Suprapubic skin (tissue), 3 donors: Measurements from ENCODE around the gene CAPZB.

ENCODE experiments used
- EP300 ChIP-seq: sonication (generic); formaldehyde crosslinking; IDR thresholded peaks from one replicate; pipeline ENCODE4 v1.6.1; 2017; ENCODE audit warnings: antibody characterized with exemption
- POLR2A ChIP-seq, 2 donors: fragments of 450-650 bp; IDR thresholded peaks; one replicate each; pipeline ENCODE4 v1.6.1; 2017; ENCODE audit warnings: antibody characterized with exemption in 2 of 2, mild to moderate bottlenecking in 2 of 2, moderate library complexity in 2 of 2
- TF ChIP-seq, protein P1 (sequence below), 2 donors: fragments of 200-600 bp in 1 of 2; fragments of 450-650 bp in 1 of 2; sonication (generic) in 1 of 2; IDR thresholded peaks; one replicate each; pipeline ENCODE4 v1.5.1; 2016 to 2019; ENCODE audit warnings: antibody characterized with exemption in 2 of 2, mild to moderate bottlenecking in 1 of 2, moderate library complexity in 1 of 2

DNA sequence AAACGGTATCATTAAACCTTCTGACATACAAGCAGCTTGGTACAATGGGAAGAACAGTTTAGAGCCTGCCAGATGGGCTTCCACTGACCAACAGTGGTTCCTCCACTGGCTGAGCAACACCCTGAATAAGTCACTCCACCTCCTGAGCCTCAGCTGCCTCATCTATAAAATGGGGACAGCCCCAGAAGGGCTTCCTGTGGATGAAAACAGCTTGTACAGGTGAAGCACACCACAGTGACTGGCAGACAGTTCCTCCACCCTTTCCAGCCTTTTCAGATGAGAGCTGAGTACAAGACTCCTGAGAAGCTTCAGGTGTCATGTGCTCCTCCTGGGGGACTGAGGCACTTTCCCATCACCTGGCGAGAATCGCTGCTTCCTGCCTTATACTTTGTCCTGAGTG is 2.1 kb downstream of the CAPZB start:
- TF ChIP-seq, protein P1, sequence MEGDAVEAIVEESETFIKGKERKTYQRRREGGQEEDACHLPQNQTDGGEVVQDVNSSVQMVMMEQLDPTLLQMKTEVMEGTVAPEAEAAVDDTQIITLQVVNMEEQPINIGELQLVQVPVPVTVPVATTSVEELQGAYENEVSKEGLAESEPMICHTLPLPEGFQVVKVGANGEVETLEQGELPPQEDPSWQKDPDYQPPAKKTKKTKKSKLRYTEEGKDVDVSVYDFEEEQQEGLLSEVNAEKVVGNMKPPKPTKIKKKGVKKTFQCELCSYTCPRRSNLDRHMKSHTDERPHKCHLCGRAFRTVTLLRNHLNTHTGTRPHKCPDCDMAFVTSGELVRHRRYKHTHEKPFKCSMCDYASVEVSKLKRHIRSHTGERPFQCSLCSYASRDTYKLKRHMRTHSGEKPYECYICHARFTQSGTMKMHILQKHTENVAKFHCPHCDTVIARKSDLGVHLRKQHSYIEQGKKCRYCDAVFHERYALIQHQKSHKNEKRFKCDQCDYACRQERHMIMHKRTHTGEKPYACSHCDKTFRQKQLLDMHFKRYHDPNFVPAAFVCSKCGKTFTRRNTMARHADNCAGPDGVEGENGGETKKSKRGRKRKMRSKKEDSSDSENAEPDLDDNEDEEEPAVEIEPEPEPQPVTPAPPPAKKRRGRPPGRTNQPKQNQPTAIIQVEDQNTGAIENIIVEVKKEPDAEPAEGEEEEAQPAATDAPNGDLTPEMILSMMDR (IDR thresholded peaks at IDR 0.05) = no peak
- TF ChIP-seq POLR2A (IDR thresholded peaks at IDR 0.05) = no peak
- TF ChIP-seq EP300 = no peak
